K562 (cell line): Measurements from ENCODE around the gene LRRC8E.

Source experiments
- FOXO4 ChIP-seq: fragments of 450-650 bp; formaldehyde crosslinking; IDR thresholded peaks from 2 replicates; pipeline ENCODE4 v1.4.0; 2020; ENCODE audit warnings: mild to moderate bottlenecking, moderate library complexity
- HNRNPH1 ChIP-seq: fragments of 200-400 bp; formaldehyde crosslinking; optimal IDR thresholded peaks from 2 replicates; pipeline ENCODE3; 2017; ENCODE audit warnings: low read depth, mild to moderate bottlenecking, low read length, moderate library complexity
- MTA2 ChIP-seq: fragments of 450-650 bp; IDR thresholded peaks from 2 replicates; pipeline ENCODE4 v1.6.1; 2016; ENCODE audit warnings: low read depth
- NCOR1 ChIP-seq: fragments of 450-650 bp; IDR thresholded peaks from 2 replicates; pipeline ENCODE4 v1.6.1; 2016; ENCODE audit warnings: mild to moderate bottlenecking, moderate library complexity
- PBX2 ChIP-seq, 2 experiments: IDR thresholded peaks in 1 of 2; conservative IDR thresholded peaks in 1 of 2; 2 replicates each; pipeline ENCODE4 v1.6.1; 2016; ENCODE audit warnings: low read depth in 2 of 2, mild to moderate bottlenecking in 1 of 2, missing compliant biosample characterization in 1 of 2, missing genetic modification characterization in 1 of 2, moderate library complexity in 1 of 2
- PTTG1 ChIP-seq: fragments of 450-650 bp; IDR thresholded peaks from 2 replicates; pipeline ENCODE4 v1.6.1; 2016; ENCODE audit warnings: low read depth, mild to moderate bottlenecking, missing genetic modification characterization, missing compliant biosample characterization
- TCF3 ChIP-seq: sonication (generic); formaldehyde crosslinking; IDR thresholded peaks from 2 replicates; pipeline ENCODE4 v1.4.0; 2020; ENCODE audit warnings: mild to moderate bottlenecking, missing genetic modification reagents
- ZFX ChIP-seq: sonication (generic); formaldehyde crosslinking; IDR thresholded peaks from 2 replicates; pipeline ENCODE4 v1.8.0; 2022; ENCODE audit warnings: mild to moderate bottlenecking, missing genetic modification reagents, moderate library complexity
- ZNF282 ChIP-seq: sonication (generic); formaldehyde crosslinking; IDR thresholded peaks from 2 replicates; pipeline ENCODE4 v1.8.1; 2023; ENCODE audit warnings: missing genetic modification reagents
- ZZZ3 ChIP-seq: fragments of 450-650 bp; IDR thresholded peaks from 2 replicates; pipeline ENCODE4 v1.6.1; 2016; ENCODE audit warnings: antibody characterized with exemption, mild to moderate bottlenecking, moderate library complexity
- TF ChIP-seq, protein P1 (sequence below), 2 experiments: fragments of 450-650 bp; formaldehyde crosslinking in 1 of 2; IDR thresholded peaks; 2 replicates each; pipeline versions ENCODE4 v1.4.0 to v1.6.1; 2014 to 2020; ENCODE audit warnings: mild to moderate bottlenecking in 2 of 2, borderline replicate concordance in 1 of 2, low read depth in 1 of 2
- TF ChIP-seq, protein P2 (sequence below), 3 experiments: IDR thresholded peaks in 2 of 3; conservative IDR thresholded peaks in 1 of 3; 2 replicates each; pipeline ENCODE4 v1.5.1; 2011 to 2012; ENCODE audit warnings: low read length in 3 of 3, mild to moderate bottlenecking in 3 of 3, control low read depth in 2 of 3, improper control_type of control experiment in 1 of 3, inconsistent platforms in 1 of 3, low read depth in 1 of 3, mixed read lengths in 1 of 3, moderate library complexity in 1 of 3; ENCODE audit not compliant: insufficient read depth in 2 of 3

GRCh38 chr19:7933828-7934725 is 45.8 kb downstream of the LRRC8E start:
- TF ChIP-seq HNRNPH1, result no peak
- no peak for TF ChIP-seq TCF3 (CRISPR knock-in tag)
- no peak for TF ChIP-seq NCOR1
- no peak for TF ChIP-seq ZFX (CRISPR knock-in tag)
- TF ChIP-seq MTA2, result no peak
- no peak for TF ChIP-seq ZNF282 (CRISPR knock-in tag)
- TF ChIP-seq, protein P1, sequence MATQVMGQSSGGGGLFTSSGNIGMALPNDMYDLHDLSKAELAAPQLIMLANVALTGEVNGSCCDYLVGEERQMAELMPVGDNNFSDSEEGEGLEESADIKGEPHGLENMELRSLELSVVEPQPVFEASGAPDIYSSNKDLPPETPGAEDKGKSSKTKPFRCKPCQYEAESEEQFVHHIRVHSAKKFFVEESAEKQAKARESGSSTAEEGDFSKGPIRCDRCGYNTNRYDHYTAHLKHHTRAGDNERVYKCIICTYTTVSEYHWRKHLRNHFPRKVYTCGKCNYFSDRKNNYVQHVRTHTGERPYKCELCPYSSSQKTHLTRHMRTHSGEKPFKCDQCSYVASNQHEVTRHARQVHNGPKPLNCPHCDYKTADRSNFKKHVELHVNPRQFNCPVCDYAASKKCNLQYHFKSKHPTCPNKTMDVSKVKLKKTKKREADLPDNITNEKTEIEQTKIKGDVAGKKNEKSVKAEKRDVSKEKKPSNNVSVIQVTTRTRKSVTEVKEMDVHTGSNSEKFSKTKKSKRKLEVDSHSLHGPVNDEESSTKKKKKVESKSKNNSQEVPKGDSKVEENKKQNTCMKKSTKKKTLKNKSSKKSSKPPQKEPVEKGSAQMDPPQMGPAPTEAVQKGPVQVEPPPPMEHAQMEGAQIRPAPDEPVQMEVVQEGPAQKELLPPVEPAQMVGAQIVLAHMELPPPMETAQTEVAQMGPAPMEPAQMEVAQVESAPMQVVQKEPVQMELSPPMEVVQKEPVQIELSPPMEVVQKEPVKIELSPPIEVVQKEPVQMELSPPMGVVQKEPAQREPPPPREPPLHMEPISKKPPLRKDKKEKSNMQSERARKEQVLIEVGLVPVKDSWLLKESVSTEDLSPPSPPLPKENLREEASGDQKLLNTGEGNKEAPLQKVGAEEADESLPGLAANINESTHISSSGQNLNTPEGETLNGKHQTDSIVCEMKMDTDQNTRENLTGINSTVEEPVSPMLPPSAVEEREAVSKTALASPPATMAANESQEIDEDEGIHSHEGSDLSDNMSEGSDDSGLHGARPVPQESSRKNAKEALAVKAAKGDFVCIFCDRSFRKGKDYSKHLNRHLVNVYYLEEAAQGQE (IDR thresholded peaks at IDR 0.05; ENCODE audit: borderline replicate concordance), result no peak
- TF ChIP-seq, protein P1 (CRISPR knock-in tag; IDR thresholded peaks at IDR 0.05; ENCODE audit: low read depth), result no peak
- TF ChIP-seq PBX2 (CRISPR knock-in tag; IDR thresholded peaks at IDR 0.05; ENCODE audit: low read depth), result no peak
- no peak for TF ChIP-seq PBX2 (tag; conservative IDR thresholded peaks at IDR 0.05; ENCODE audit: low read depth)
- TF ChIP-seq FOXO4, result no peak
- no peak for TF ChIP-seq ZZZ3
- TF ChIP-seq PTTG1 (tag), result no peak
- TF ChIP-seq, protein P2, sequence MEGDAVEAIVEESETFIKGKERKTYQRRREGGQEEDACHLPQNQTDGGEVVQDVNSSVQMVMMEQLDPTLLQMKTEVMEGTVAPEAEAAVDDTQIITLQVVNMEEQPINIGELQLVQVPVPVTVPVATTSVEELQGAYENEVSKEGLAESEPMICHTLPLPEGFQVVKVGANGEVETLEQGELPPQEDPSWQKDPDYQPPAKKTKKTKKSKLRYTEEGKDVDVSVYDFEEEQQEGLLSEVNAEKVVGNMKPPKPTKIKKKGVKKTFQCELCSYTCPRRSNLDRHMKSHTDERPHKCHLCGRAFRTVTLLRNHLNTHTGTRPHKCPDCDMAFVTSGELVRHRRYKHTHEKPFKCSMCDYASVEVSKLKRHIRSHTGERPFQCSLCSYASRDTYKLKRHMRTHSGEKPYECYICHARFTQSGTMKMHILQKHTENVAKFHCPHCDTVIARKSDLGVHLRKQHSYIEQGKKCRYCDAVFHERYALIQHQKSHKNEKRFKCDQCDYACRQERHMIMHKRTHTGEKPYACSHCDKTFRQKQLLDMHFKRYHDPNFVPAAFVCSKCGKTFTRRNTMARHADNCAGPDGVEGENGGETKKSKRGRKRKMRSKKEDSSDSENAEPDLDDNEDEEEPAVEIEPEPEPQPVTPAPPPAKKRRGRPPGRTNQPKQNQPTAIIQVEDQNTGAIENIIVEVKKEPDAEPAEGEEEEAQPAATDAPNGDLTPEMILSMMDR (IDR thresholded peaks at IDR 0.05 in 2 of 3, conservative IDR thresholded peaks at IDR 0.05 in 1 of 3; ENCODE audit: insufficient read depth in 2 of 3, low read depth in 1 of 3, low read length in 3 of 3), result 0 out of 6 replicates have a peak, but pooled peaks of 1 of the 3 experiments have one; percentile 9
